ENCODE measurements around the gene MUS81. TPM values are rescaled to one million over a fixed set of nuclear protein-coding genes. Genes with fewer than 3 reads are reported as not detected.
"Not testable (repeated sequence)": the region's sequence is repeated elsewhere in the genome, so short reads cannot be mapped to it uniquely, and the experiment has no call there.

MUS81 gene
- total RNA-seq, 4 donors from 2014 or later = 54.0 to 83.1 (median 68.3) TPM

DNA sequence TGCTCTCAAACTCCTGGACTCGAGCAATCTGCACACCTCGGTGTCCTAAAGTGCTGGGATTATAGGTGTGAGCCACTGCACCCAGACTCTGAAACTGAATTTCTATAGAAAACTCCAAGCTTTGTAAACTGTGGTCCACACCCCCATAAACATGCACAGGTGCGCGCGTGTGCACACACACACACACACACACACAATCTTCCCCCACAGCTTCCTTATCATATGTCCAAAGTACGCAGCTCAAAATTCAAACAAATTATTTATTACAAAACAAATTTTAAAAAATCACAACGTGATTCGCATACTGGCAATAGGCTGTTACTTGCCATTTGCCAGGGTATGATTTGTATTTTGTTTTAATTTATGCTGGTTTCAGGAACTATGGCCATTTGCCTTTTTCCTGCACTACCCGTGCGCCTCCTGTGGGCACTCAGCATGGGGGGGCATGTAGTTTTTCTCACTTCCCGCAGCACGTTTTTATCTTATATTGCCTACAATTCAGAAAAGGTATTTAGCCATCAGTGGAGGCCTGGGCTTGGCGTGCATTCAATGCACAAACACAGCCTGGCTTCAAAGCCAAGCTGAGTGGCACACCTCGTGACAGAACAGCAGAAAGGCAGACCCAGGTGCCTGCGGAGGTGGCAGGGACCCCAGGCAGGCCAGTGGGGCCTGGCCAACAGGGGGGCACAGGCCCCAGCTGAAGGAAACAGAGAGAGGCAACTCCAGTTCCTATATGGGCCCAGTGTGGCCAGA lies 37.3 kb upstream of the MUS81 start:
- Histone ChIP-seq H3K9me3 (no peaks in the 10 kb centered on the region), H3K36me3 (no peaks in the 10 kb centered on the region), H3K27me3 (no peaks in the 10 kb centered on the region), H3K4me3 (no peak overlapping the region), H3K4me1 (peaks cover 0 to 4% (median 0%) of the 10 kb centered on the region in 4 donors), H3K27ac (no peak overlapping the region)
- TF ChIP-seq POLR2A (IDR thresholded peaks at IDR 0.05) = no peak
- no peak for TF ChIP-seq CTCF (IDR thresholded peaks at IDR 0.05)
- TF ChIP-seq EP300 (IDR thresholded peaks at IDR 0.05) = no peak
- 78 to 85% methylated on average over 15 of the region's 15 CpGs for WGBS, 2 donors
- DNase-seq (ENCODE audit: low spot score in 2 of 2) = no peak

- no peak for TF ChIP-seq CTCF (IDR thresholded peaks at IDR 0.05)
- TF ChIP-seq EP300 (IDR thresholded peaks at IDR 0.05) = no peak
- no peak for TF ChIP-seq POLR2A (IDR thresholded peaks at IDR 0.05)
- Histone ChIP-seq H3K9me3 (no peaks in the 10 kb centered on the region), H3K27ac (peak overlapping the region in 1 of 4 donors; percentile 1), H3K4me1 (no peaks in the 10 kb centered on the region), H3K36me3 (no peaks in the 10 kb centered on the region), H3K4me3 (no peak overlapping the region), H3K27me3 (no peaks in the 10 kb centered on the region)
- DNase-seq (ENCODE audit: low spot score in 2 of 2) = no peak
- WGBS, 2 donors = 82 to 88% methylated on average over 8 of the region's 8 CpGs
These were observed 33.1 kb upstream of the MUS81 start for GRCh38 chr11:65826984-65827735.

DNA sequence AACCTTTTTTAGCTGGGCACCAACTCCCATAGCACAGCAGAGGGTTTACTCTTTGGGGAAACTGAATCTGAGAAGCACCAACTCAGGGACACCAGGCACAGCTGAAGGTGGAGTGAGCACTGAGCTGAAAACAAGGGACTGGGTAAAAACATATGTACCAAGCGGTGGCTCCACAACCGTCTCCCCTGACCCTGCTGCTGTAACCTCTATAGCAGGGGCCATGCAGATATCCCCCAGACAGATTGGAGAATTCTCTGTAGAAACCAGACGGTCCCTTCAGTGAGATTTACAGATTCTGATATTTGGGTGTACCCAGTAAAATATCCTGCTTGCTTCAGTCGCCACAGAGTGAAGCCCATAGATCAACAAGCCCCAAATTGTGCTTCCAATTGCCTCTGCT lies 30.8 kb upstream of the MUS81 start:
- H3K27ac ChIP-seq = no peak overlapping the region
- H3K4me3 ChIP-seq = no peak overlapping the region
- 60 to 71% methylated on average over 4 of the region's 4 CpGs for WGBS, 2 donors
- H3K9me3 ChIP-seq = no peaks in the 10 kb centered on the region
- DNase-seq (ENCODE audit: low spot score in 2 of 2) = no peak
- TF ChIP-seq EP300 (IDR thresholded peaks at IDR 0.05) (no peak), CTCF (IDR thresholded peaks at IDR 0.05) (no peak), POLR2A (IDR thresholded peaks at IDR 0.05) (no peak)
- no peaks in the 10 kb centered on the region for H3K27me3 ChIP-seq
- no peaks in the 10 kb centered on the region for H3K36me3 ChIP-seq
- H3K4me1 ChIP-seq = peaks cover 0 to 15% (median 6%) of the 10 kb centered on the region in 4 donors

GRCh38 chr11:65832231-65832630 lies 28.0 kb upstream of the MUS81 start:
- DNase-seq (ENCODE audit: low spot score in 2 of 2); H3K9me3 ChIP-seq; H3K36me3 ChIP-seq; H3K27me3 ChIP-seq; H3K4me3 ChIP-seq; H3K27ac ChIP-seq: not testable (repeated sequence)
- peaks cover 0 to 19% (median 7%) of the 10 kb centered on the region in 4 donors for H3K4me1 ChIP-seq

- DNase-seq (ENCODE audit: low spot score in 2 of 2) = peak; percentile 93
- 1% methylated on average over 54 to 56 of the region's 63 CpGs for WGBS, 2 donors
- Histone ChIP-seq H3K27me3 (no peaks in the 10 kb centered on the region), H3K27ac (peak within 1 kb of the TSS in 3 of 4 donors; percentile 37 to 56 (median 55)), H3K9me3 (no peaks in the 10 kb centered on the region), H3K4me1 (peaks cover 0 to 19% (median 7%) of the 10 kb centered on the region in 4 donors), H3K4me3 (peak within 1 kb of the TSS; percentile 59 to 78 (median 66)), H3K36me3 (no peaks in the 10 kb centered on the region)
- TF ChIP-seq POLR2A (IDR thresholded peaks at IDR 0.05) = no peak
- peak in 1 of 5 experiments; percentile 45 for TF ChIP-seq CTCF (IDR thresholded peaks at IDR 0.05)
- TF ChIP-seq EP300 (IDR thresholded peaks at IDR 0.05) = peak; percentile 20 to 58
These were observed 26.8 kb upstream of the MUS81 start, which contains the start of gene SNX32 for GRCh38 chr11:65833297-65834030. Gene SNX32 (plus strand): TSS chr11:65833963. CDS start chr11:65834066, 103 bp downstream.

Measured in tibial nerve (tissue), 4 donors.